ENCODE data around the gene ACER2.
A peak's percentile ranks its signal among the peaks of the same experiment; 100 is the strongest.

ACER2 gene

DNA sequence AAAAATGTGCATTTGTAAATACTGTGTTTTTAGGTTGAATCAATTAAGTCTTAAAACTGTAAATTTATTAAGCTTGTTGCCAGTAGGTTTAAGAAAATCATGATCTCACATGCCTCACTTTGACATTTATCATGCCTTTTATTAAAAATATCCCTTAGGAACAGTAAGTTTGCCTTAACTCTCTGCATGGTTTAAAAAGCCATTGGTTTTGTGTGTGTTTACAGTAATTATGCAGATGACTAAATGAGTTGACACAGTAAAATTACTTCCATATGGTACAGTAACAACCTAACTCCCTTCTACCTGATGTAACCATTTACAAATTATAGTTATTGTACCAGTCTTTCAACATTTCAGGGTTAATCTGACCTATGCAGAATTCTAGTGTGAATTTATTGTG, 35.3 kb upstream of the ACER2 start:
- Histone ChIP-seq H3K9ac (ENCODE audit: low read depth, low read length, poor library complexity) (no peak overlapping the region), H2BK5ac (ENCODE audit: low read length) (no peak overlapping the region), H3K9me3 (replicated peaks in 1 of 2; ENCODE audit: control insufficient read depth in 2 of 2, insufficient read depth in 1 of 2, low read depth in 1 of 2, low read length in 2 of 2) (no peaks in the 10 kb centered on the region), H3K23ac (ENCODE audit: low read depth, low read length, poor library complexity) (no peak overlapping the region), H3K4me1 (ENCODE audit: control insufficient read depth in 2 of 2, insufficient read depth in 1 of 2, low read depth in 1 of 2, low read length in 2 of 2) (peaks cover under 1 to 11% of the 10 kb centered on the region in 2 donors), H3K79me1 (ENCODE audit: low read depth, low read length) (no peaks in the 10 kb centered on the region), H4K8ac (ENCODE audit: low read depth, low read length) (no peak overlapping the region), H3K4me2 (ENCODE audit: insufficient read depth, low read length, poor library complexity, severe bottlenecking) (no peak overlapping the region), H3K14ac (ENCODE audit: low read length) (no peak overlapping the region), H3K27me3 (ENCODE audit: control insufficient read depth in 3 of 3, insufficient read depth in 3 of 3, low read depth in 1 of 3, low read length in 3 of 3) (no peaks in the 10 kb centered on the region), H3K36me3 (replicated peaks in 1 of 2; ENCODE audit: control insufficient read depth in 2 of 2, insufficient read depth in 2 of 2, low read length in 2 of 2) (peaks cover 19 to 97% of the 10 kb centered on the region in 2 donors), H3K4me3 (ENCODE audit: low read length in 2 of 2) (no peak overlapping the region), H3K18ac (ENCODE audit: low read length) (no peak overlapping the region), H2BK12ac (ENCODE audit: low read length) (no peak overlapping the region), H3K27ac (replicated peaks; ENCODE audit: low read length) (no peak overlapping the region), H4K91ac (ENCODE audit: low read depth, low read length, poor library complexity) (no peak overlapping the region), H3K4ac (ENCODE audit: low read length) (no peak overlapping the region), H2AFZ (ENCODE audit: low read length) (no peak overlapping the region), H2BK15ac (ENCODE audit: low read length) (no peak overlapping the region), H2AK5ac (ENCODE audit: low read depth, low read length) (no peak overlapping the region), H2BK120ac (ENCODE audit: low read depth, low read length) (no peak overlapping the region)
- DNase-seq (ENCODE audit: low spot score), result no peak

DNA sequence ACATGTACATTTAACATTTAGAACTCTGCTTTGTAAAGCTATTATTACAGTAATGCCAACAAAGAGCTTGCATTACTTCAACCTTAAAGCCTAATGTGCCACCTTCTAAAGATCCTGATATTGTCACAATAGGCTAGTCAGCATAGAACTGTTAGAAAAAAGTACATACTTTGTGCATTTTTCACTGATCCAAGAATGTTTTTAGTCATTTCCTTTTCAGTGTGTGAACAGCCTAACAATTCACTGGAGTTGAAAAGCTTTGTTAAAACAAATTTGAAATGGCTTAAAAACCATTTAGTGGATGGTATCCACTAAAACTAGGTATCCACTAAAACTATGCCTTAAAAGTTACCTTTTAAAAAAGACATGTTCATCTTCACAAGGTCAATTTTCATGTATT, 33.3 kb upstream of the ACER2 start:
- no peak overlapping the region for H2BK120ac ChIP-seq (ENCODE audit: low read depth, low read length)
- no peak overlapping the region for H2AFZ ChIP-seq (ENCODE audit: low read length)
- H4K8ac ChIP-seq (ENCODE audit: low read depth, low read length), result no peak overlapping the region
- H2BK15ac ChIP-seq (ENCODE audit: low read length), result no peak overlapping the region
- H3K9me3 ChIP-seq (replicated peaks in 1 of 2; ENCODE audit: control insufficient read depth in 2 of 2, insufficient read depth in 1 of 2, low read depth in 1 of 2, low read length in 2 of 2), result no peaks in the 10 kb centered on the region
- peaks cover 2 to 14% of the 10 kb centered on the region in 2 donors for H3K4me1 ChIP-seq (ENCODE audit: control insufficient read depth in 2 of 2, insufficient read depth in 1 of 2, low read depth in 1 of 2, low read length in 2 of 2)
- H2AK5ac ChIP-seq (ENCODE audit: low read depth, low read length), result no peak overlapping the region
- no peaks in the 10 kb centered on the region for H3K27me3 ChIP-seq (ENCODE audit: control insufficient read depth in 3 of 3, insufficient read depth in 3 of 3, low read depth in 1 of 3, low read length in 3 of 3)
- no peak overlapping the region for H3K23ac ChIP-seq (ENCODE audit: low read depth, low read length, poor library complexity)
- H3K27ac ChIP-seq (replicated peaks; ENCODE audit: low read length), result no peak overlapping the region
- no peak overlapping the region for H3K18ac ChIP-seq (ENCODE audit: low read length)
- H3K4me3 ChIP-seq (ENCODE audit: low read length in 2 of 2), result no peak overlapping the region
- no peak overlapping the region for H3K9ac ChIP-seq (ENCODE audit: low read depth, low read length, poor library complexity)
- H3K4me2 ChIP-seq (ENCODE audit: insufficient read depth, low read length, poor library complexity, severe bottlenecking), result no peak overlapping the region
- no peak overlapping the region for H3K14ac ChIP-seq (ENCODE audit: low read length)
- H3K36me3 ChIP-seq (replicated peaks in 1 of 2; ENCODE audit: control insufficient read depth in 2 of 2, insufficient read depth in 2 of 2, low read length in 2 of 2), result peaks cover 23 to 91% of the 10 kb centered on the region in 2 donors
- no peak overlapping the region for H3K4ac ChIP-seq (ENCODE audit: low read length)
- peaks cover 4% of the 10 kb centered on the region for H3K79me1 ChIP-seq (ENCODE audit: low read depth, low read length)
- no peak overlapping the region for H2BK12ac ChIP-seq (ENCODE audit: low read length)
- H4K91ac ChIP-seq (ENCODE audit: low read depth, low read length, poor library complexity), result no peak overlapping the region
- no peak for DNase-seq (ENCODE audit: low spot score)
- no peak overlapping the region for H2BK5ac ChIP-seq (ENCODE audit: low read length)

DNA sequence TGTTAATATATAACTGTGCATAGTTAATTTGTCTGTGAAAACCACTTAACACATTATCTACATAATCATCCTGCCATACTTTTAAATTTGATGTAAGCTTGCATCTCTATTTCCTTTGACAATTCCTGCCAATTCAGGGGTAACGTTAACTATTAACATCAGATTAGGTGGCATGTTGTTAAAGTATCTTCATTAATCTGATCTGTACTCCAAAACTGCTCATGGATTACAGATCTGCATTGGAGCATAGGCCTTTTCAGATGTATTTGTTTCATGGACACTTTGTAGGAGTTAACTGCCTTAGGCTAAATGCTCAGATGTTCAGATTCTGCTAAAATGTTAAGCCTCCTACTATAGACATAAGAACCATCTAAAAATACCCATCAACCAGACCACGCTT, 31.9 kb upstream of the ACER2 start:
- no peak overlapping the region for H3K4me2 ChIP-seq (ENCODE audit: insufficient read depth, low read length, poor library complexity, severe bottlenecking)
- H2BK15ac ChIP-seq (ENCODE audit: low read length), result no peak overlapping the region
- H3K23ac ChIP-seq (ENCODE audit: low read depth, low read length, poor library complexity), result no peak overlapping the region
- no peak overlapping the region for H3K9ac ChIP-seq (ENCODE audit: low read depth, low read length, poor library complexity)
- no peak overlapping the region for H2BK120ac ChIP-seq (ENCODE audit: low read depth, low read length)
- H2AFZ ChIP-seq (ENCODE audit: low read length), result no peak overlapping the region
- H3K27me3 ChIP-seq (ENCODE audit: control insufficient read depth in 3 of 3, insufficient read depth in 3 of 3, low read depth in 1 of 3, low read length in 3 of 3), result no peaks in the 10 kb centered on the region
- no peak overlapping the region for H3K4me3 ChIP-seq (ENCODE audit: low read length in 2 of 2)
- no peak overlapping the region for H2AK5ac ChIP-seq (ENCODE audit: low read depth, low read length)
- H3K4me1 ChIP-seq (ENCODE audit: control insufficient read depth in 2 of 2, insufficient read depth in 1 of 2, low read depth in 1 of 2, low read length in 2 of 2), result peaks cover 2 to 14% of the 10 kb centered on the region in 2 donors
- H3K79me1 ChIP-seq (ENCODE audit: low read depth, low read length), result peaks cover 4% of the 10 kb centered on the region
- H2BK12ac ChIP-seq (ENCODE audit: low read length), result no peak overlapping the region
- no peak overlapping the region for H3K4ac ChIP-seq (ENCODE audit: low read length)
- no peak overlapping the region for H4K8ac ChIP-seq (ENCODE audit: low read depth, low read length)
- no peak overlapping the region for H3K14ac ChIP-seq (ENCODE audit: low read length)
- WGBS, 2 donors (ENCODE audit: extremely low coverage in 2 of 2, insufficient read length in 2 of 2, insufficient replicate concordance in 1 of 2), result no CpG with 5 or more reads among the region's 2 CpGs
- H2BK5ac ChIP-seq (ENCODE audit: low read length), result no peak overlapping the region
- no peak overlapping the region for H3K18ac ChIP-seq (ENCODE audit: low read length)
- H3K36me3 ChIP-seq (replicated peaks in 1 of 2; ENCODE audit: control insufficient read depth in 2 of 2, insufficient read depth in 2 of 2, low read length in 2 of 2), result peaks cover 23 to 77% of the 10 kb centered on the region in 2 donors
- DNase-seq (ENCODE audit: low spot score), result no peak
- H3K9me3 ChIP-seq (replicated peaks in 1 of 2; ENCODE audit: control insufficient read depth in 2 of 2, insufficient read depth in 1 of 2, low read depth in 1 of 2, low read length in 2 of 2), result no peaks in the 10 kb centered on the region
- no peak overlapping the region for H3K27ac ChIP-seq (replicated peaks; ENCODE audit: low read length)
- no peak overlapping the region for H4K91ac ChIP-seq (ENCODE audit: low read depth, low read length, poor library complexity)

- Histone ChIP-seq H3K4ac (ENCODE audit: low read length) (no peak overlapping the region), H4K8ac (ENCODE audit: low read depth, low read length) (no peak overlapping the region), H2BK5ac (ENCODE audit: low read length) (no peak overlapping the region), H3K18ac (ENCODE audit: low read length) (no peak overlapping the region), H4K91ac (ENCODE audit: low read depth, low read length, poor library complexity) (no peak overlapping the region), H3K23ac (ENCODE audit: low read depth, low read length, poor library complexity) (no peak overlapping the region), H3K4me1 (ENCODE audit: control insufficient read depth in 2 of 2, insufficient read depth in 1 of 2, low read depth in 1 of 2, low read length in 2 of 2) (peaks cover 2 to 14% of the 10 kb centered on the region in 2 donors), H2AK5ac (ENCODE audit: low read depth, low read length) (no peak overlapping the region), H3K36me3 (replicated peaks in 1 of 2; ENCODE audit: control insufficient read depth in 2 of 2, insufficient read depth in 2 of 2, low read length in 2 of 2) (peaks cover 23 to 65% of the 10 kb centered on the region in 2 donors), H2BK120ac (ENCODE audit: low read depth, low read length) (no peak overlapping the region), H3K27me3 (ENCODE audit: control insufficient read depth in 3 of 3, insufficient read depth in 3 of 3, low read depth in 1 of 3, low read length in 3 of 3) (no peaks in the 10 kb centered on the region), H2BK12ac (ENCODE audit: low read length) (no peak overlapping the region), H3K9me3 (replicated peaks in 1 of 2; ENCODE audit: control insufficient read depth in 2 of 2, insufficient read depth in 1 of 2, low read depth in 1 of 2, low read length in 2 of 2) (no peaks in the 10 kb centered on the region), H3K9ac (ENCODE audit: low read depth, low read length, poor library complexity) (no peak overlapping the region), H3K4me2 (ENCODE audit: insufficient read depth, low read length, poor library complexity, severe bottlenecking) (peak overlapping the region; percentile 29), H2AFZ (ENCODE audit: low read length) (no peak overlapping the region), H3K14ac (ENCODE audit: low read length) (no peak overlapping the region), H2BK15ac (ENCODE audit: low read length) (no peak overlapping the region), H3K79me1 (ENCODE audit: low read depth, low read length) (peaks cover 4% of the 10 kb centered on the region), H3K4me3 (ENCODE audit: low read length in 2 of 2) (peak overlapping the region in 1 of 2 donors; percentile 89), H3K27ac (replicated peaks; ENCODE audit: low read length) (no peak overlapping the region)
- DNase-seq (ENCODE audit: low spot score), result no peak
- WGBS, 2 donors (ENCODE audit: extremely low coverage in 2 of 2, insufficient read length in 2 of 2, insufficient replicate concordance in 1 of 2), result no CpG with 5 or more reads among the region's 4 CpGs
Observed at GRCh38 chr9:19378164-19378563, 30.6 kb upstream of the ACER2 start.
